SH-SY5Y (cell line): Measurements from ENCODE around the gene PDX1.

ENCODE experiments used
- GATA2 ChIP-seq: IDR thresholded peaks from 2 replicates; pipeline ENCODE4 v1.6.1; 2011; ENCODE audit warnings: mild to moderate bottlenecking, low read depth, low read length
- GATA3 ChIP-seq: IDR thresholded peaks from 2 replicates; pipeline ENCODE4 v1.6.1; 2011; ENCODE audit warnings: low read depth, mild to moderate bottlenecking, low read length, moderate library complexity

GRCh38 chr13:27965343-27965739 is 45.5 kb downstream of the PDX1 start:
- no peak for TF ChIP-seq GATA2
- TF ChIP-seq GATA3: no peak
